HepG2 (cell line): ENCODE measurements around the gene GABARAPL2. TPM values are rescaled to one million over a fixed set of nuclear protein-coding genes. Genes with fewer than 3 reads are reported as not detected.
A peak's percentile ranks its signal among the peaks of the same experiment; 100 is the strongest.

Source experiments
- GPN1 ChIP-seq: sonication (generic); formaldehyde crosslinking; IDR thresholded peaks from 2 replicates; pipeline ENCODE4 v1.5.1; 2020; ENCODE audit warnings: missing genetic modification reagents, borderline replicate concordance
- MAFG ChIP-seq: sonication (generic); formaldehyde crosslinking; IDR thresholded peaks from 2 replicates; pipeline ENCODE4 v1.5.1; 2020; ENCODE audit warnings: mild to moderate bottlenecking, missing genetic modification reagents
- PHF5A ChIP-seq: IDR thresholded peaks from one replicate; pipeline ENCODE4 v1.6.1; 2018; ENCODE audit warnings: low read depth, missing genetic modification reagents; ENCODE audit not compliant: unreplicated experiment
- SALL2 ChIP-seq: sonication (generic); formaldehyde crosslinking; IDR thresholded peaks from 2 replicates; pipeline ENCODE4 v1.8.1; 2023; ENCODE audit warnings: mild to moderate bottlenecking, missing genetic modification reagents, inconsistent platforms
- SATB2 ChIP-seq: sonication (generic); formaldehyde crosslinking; IDR thresholded peaks from 2 replicates; pipeline ENCODE4 v1.5.0; 2020; ENCODE audit warnings: missing genetic modification reagents
- TCF12 ChIP-seq, 2 experiments: fragments of 450-650 bp in 1 of 2; sonication (generic) in 1 of 2; formaldehyde crosslinking in 1 of 2; IDR thresholded peaks; 2 replicates each; pipeline versions ENCODE4 v1.6.1 to v1.8.0; 2017 to 2022; ENCODE audit warnings: antibody characterized with exemption in 1 of 2, mild to moderate bottlenecking in 1 of 2, missing genetic modification reagents in 1 of 2, moderate library complexity in 1 of 2
- ZNF101 ChIP-seq: sonication (generic); formaldehyde crosslinking; IDR thresholded peaks from 2 replicates; pipeline ENCODE4 v1.4.0; 2020; ENCODE audit warnings: mild to moderate bottlenecking, low read depth, missing genetic modification reagents, borderline replicate concordance
- polyA plus RNA-seq, 8 experiments: library from polyadenylated mRNA; depleted of rRNA in 3 of 8; stranded (reverse) in 7 of 8; unstranded in 1 of 8; fragments of >200 nt; fragmentation: Illumina TruSeq in 4 of 8; extraction: Trizol in 4 of 8; gene quantifications; 2 replicates each; pipeline versions ENCODE4 v1.2.1 to v1.2.3, GENCODE V29; 2011 to 2016; ENCODE audit warnings: low read depth in 4 of 8, missing spikeins in 1 of 8, mixed read lengths in 1 of 8; ENCODE audit not compliant: insufficient read depth in 1 of 8
- total RNA-seq, 5 experiments: library from RNA; depleted of rRNA; stranded (reverse); fragments of >200 nt; fragmentation: Illumina TruSeq; extraction: Trizol; gene quantifications; 2 replicates each; pipeline ENCODE4 v1.2.3, GENCODE V29; 2016; ENCODE audit warnings: low read depth in 1 of 5
- TF ChIP-seq, protein P1 (sequence below): sonication (generic); formaldehyde crosslinking; IDR thresholded peaks from 2 replicates; pipeline ENCODE4 v1.5.1; 2020; ENCODE audit warnings: mild to moderate bottlenecking, missing genetic modification reagents, moderate library complexity
- TF ChIP-seq, protein P2 (sequence below), 2 experiments: sonication (generic) in 1 of 2; formaldehyde crosslinking in 1 of 2; IDR thresholded peaks; 2 replicates each; pipeline versions ENCODE4 v1.4.0 to v1.6.1; 2016 to 2020; ENCODE audit warnings: borderline replicate concordance in 1 of 2, low read depth in 1 of 2, mild to moderate bottlenecking in 1 of 2, missing genetic modification reagents in 1 of 2
- TF ChIP-seq, protein P3 (sequence below): sonication (generic); formaldehyde crosslinking; IDR thresholded peaks from one replicate; pipeline ENCODE4 v1.5.1; 2020; ENCODE audit warnings: mild to moderate bottlenecking, missing genetic modification reagents; ENCODE audit errors: not compliant biosample characterization

Gene GABARAPL2
- total and polyA plus RNA-seq, 2 of the 13 experiments (the other 11 are each of a cell fraction or from before 2014, with no cell fraction given), result 76.4 to 83.0 TPM

DNA sequence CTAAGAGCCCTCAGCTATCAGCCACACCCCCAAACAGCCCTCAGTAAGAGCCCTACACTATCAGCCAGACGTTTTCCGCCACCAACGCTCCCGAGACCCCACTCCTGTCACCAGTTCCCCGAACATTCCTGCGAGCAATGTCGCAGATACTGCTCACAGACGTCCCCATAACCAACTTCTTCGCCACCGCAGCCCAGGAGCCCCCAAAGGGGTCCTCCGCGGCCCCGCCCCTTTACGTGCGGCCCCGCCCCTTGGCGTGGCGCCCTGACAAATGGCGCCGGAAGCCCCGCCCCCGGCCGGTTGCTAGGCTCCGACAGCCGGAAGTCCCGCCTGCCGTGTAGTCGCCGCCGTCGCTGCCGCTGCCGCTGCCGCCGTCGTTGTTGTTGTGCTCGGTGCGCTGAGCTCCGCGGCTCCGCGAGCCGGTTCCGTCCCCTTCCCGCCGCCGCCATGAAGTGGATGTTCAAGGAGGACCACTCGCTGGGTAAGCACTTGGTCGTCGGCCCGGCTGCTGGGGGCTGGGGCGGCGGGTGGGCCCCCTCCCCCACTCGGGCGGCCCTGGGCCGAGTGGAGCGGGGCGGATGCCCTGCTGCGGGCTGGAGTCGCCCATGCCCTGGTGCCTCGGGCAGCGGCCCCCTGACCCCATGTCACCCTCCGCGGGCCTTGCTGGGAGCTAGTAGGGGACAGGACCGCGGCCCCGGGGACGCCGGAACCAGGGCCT, at the start of gene GABARAPL2 (continued):
- TF ChIP-seq, protein P1, sequence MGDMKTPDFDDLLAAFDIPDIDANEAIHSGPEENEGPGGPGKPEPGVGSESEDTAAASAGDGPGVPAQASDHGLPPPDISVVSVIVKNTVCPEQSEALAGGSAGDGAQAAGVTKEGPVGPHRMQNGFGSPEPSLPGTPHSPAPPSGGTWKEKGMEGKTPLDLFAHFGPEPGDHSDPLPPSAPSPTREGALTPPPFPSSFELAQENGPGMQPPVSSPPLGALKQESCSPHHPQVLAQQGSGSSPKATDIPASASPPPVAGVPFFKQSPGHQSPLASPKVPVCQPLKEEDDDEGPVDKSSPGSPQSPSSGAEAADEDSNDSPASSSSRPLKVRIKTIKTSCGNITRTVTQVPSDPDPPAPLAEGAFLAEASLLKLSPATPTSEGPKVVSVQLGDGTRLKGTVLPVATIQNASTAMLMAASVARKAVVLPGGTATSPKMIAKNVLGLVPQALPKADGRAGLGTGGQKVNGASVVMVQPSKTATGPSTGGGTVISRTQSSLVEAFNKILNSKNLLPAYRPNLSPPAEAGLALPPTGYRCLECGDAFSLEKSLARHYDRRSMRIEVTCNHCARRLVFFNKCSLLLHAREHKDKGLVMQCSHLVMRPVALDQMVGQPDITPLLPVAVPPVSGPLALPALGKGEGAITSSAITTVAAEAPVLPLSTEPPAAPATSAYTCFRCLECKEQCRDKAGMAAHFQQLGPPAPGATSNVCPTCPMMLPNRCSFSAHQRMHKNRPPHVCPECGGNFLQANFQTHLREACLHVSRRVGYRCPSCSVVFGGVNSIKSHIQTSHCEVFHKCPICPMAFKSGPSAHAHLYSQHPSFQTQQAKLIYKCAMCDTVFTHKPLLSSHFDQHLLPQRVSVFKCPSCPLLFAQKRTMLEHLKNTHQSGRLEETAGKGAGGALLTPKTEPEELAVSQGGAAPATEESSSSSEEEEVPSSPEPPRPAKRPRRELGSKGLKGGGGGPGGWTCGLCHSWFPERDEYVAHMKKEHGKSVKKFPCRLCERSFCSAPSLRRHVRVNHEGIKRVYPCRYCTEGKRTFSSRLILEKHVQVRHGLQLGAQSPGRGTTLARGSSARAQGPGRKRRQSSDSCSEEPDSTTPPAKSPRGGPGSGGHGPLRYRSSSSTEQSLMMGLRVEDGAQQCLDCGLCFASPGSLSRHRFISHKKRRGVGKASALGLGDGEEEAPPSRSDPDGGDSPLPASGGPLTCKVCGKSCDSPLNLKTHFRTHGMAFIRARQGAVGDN (CRISPR knock-in tag), result peak; percentile 87
- TF ChIP-seq, protein P2, sequence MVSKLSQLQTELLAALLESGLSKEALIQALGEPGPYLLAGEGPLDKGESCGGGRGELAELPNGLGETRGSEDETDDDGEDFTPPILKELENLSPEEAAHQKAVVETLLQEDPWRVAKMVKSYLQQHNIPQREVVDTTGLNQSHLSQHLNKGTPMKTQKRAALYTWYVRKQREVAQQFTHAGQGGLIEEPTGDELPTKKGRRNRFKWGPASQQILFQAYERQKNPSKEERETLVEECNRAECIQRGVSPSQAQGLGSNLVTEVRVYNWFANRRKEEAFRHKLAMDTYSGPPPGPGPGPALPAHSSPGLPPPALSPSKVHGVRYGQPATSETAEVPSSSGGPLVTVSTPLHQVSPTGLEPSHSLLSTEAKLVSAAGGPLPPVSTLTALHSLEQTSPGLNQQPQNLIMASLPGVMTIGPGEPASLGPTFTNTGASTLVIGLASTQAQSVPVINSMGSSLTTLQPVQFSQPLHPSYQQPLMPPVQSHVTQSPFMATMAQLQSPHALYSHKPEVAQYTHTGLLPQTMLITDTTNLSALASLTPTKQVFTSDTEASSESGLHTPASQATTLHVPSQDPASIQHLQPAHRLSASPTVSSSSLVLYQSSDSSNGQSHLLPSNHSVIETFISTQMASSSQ (IDR thresholded peaks at IDR 0.05; ENCODE audit: low read depth), result no peak
- TF ChIP-seq, protein P2 (CRISPR knock-in tag; IDR thresholded peaks at IDR 0.05; ENCODE audit: borderline replicate concordance), result no peak; the same call in 1 of the 2 replicates
- TF ChIP-seq MAFG (CRISPR knock-in tag) (0 out of 2 replicates have a peak, but pooled peaks have one; percentile 32), ZNF101 (CRISPR knock-in tag) (0 out of 2 replicates have a peak, but pooled peaks have one; percentile 58), GPN1 (CRISPR knock-in tag) (no peak), TCF12 (IDR thresholded peaks at IDR 0.05) (no peak), TCF12 (CRISPR knock-in tag; IDR thresholded peaks at IDR 0.05) (no peak), SALL2 (CRISPR knock-in tag) (peak; percentile 61; the same call in 1 of the 2 replicates), SATB2 (CRISPR knock-in tag) (peak; percentile 76), PHF5A (CRISPR knock-in tag) (no peak)
- TF ChIP-seq, protein P3, sequence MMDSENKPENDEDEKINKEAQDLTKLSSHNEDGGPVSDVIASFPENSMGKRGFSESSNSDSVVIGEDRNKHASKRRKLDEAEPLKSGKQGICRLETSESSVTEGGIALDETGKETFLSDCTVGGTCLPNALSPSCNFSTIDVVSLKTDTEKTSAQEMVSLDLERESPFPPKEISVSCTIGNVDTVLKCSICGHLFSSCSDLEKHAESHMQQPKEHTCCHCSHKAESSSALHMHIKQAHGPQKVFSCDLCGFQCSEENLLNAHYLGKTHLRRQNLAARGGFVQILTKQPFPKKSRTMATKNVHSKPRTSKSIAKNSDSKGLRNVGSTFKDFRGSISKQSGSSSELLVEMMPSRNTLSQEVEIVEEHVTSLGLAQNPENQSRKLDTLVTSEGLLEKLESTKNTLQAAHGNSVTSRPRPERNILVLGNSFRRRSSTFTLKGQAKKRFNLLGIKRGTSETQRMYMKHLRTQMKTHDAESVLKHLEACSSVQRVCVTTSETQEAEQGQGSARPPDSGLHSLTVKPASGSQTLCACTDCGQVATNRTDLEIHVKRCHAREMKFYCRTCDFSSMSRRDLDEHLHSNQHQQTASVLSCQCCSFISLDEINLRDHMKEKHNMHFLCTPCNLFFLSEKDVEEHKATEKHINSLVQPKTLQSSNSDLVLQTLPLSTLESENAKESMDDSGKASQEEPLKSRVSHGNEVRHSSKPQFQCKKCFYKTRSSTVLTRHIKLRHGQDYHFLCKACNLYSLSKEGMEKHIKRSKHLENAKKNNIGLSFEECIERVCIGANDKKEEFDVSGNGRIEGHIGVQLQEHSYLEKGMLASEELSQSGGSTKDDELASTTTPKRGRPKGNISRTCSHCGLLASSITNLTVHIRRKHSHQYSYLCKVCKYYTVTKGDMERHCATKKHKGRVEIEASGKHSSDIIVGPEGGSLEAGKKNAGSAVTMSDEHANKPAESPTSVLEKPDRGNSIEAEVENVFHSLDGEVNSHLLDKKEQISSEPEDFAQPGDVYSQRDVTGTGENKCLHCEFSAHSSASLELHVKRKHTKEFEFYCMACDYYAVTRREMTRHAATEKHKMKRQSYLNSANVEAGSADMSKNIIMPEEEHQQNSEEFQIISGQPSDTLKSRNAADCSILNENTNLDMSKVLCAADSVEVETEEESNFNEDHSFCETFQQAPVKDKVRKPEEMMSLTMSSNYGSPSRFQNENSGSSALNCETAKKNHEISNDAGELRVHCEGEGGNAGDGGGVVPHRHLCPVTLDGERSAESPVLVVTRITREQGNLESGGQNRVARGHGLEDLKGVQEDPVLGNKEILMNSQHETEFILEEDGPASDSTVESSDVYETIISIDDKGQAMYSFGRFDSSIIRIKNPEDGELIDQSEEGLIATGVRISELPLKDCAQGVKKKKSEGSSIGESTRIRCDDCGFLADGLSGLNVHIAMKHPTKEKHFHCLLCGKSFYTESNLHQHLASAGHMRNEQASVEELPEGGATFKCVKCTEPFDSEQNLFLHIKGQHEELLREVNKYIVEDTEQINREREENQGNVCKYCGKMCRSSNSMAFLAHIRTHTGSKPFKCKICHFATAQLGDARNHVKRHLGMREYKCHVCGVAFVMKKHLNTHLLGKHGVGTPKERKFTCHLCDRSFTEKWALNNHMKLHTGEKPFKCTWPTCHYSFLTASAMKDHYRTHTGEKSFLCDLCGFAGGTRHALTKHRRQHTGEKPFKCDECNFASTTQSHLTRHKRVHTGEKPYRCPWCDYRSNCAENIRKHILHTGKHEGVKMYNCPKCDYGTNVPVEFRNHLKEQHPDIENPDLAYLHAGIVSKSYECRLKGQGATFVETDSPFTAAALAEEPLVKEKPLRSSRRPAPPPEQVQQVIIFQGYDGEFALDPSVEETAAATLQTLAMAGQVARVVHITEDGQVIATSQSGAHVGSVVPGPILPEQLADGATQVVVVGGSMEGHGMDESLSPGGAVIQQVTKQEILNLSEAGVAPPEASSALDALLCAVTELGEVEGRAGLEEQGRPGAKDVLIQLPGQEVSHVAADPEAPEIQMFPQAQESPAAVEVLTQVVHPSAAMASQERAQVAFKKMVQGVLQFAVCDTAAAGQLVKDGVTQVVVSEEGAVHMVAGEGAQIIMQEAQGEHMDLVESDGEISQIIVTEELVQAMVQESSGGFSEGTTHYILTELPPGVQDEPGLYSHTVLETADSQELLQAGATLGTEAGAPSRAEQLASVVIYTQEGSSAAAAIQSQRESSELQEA (CRISPR knock-in tag), result peak; percentile 96
